H9 (cell line): ENCODE data around the gene ANKHD1. TPM values are rescaled to one million over a fixed set of nuclear protein-coding genes. Genes with fewer than 3 reads are reported as not detected.

Experiments
- DNase-seq: peaks from one replicate; pipeline ENCODE4 v3.0.0-alpha.2; 2017
- H2AFZ ChIP-seq: one replicate; pipeline ENCODE4 v1.6.1; 2013; ENCODE audit warnings: mild to moderate bottlenecking, low read length, control low read depth, moderate library complexity
- H2AK5ac ChIP-seq: 2 replicates; pipeline ENCODE4 v1.6.1; 2013; ENCODE audit warnings: low read length, control low read depth, mixed read lengths; ENCODE audit not compliant: insufficient read length
- H2BK120ac ChIP-seq: one replicate; pipeline ENCODE4 v1.6.1; 2013; ENCODE audit warnings: low read depth, mild to moderate bottlenecking, low read length, control low read depth, inconsistent platforms; ENCODE audit not compliant: poor library complexity, severe bottlenecking
- H2BK12ac ChIP-seq: 2 replicates; pipeline ENCODE4 v1.6.1; 2013; ENCODE audit warnings: low read length, control low read depth, mixed read lengths, low read depth; ENCODE audit not compliant: insufficient read length
- H2BK15ac ChIP-seq: 2 replicates; pipeline ENCODE4 v1.6.1; 2013; ENCODE audit warnings: low read depth, low read length, control low read depth
- H2BK20ac ChIP-seq: one replicate; pipeline ENCODE4 v1.6.1; 2013; ENCODE audit warnings: low read depth, mild to moderate bottlenecking, low read length, control low read depth, inconsistent platforms; ENCODE audit not compliant: poor library complexity, severe bottlenecking
- H2BK5ac ChIP-seq: 2 replicates; pipeline ENCODE4 v1.6.1; 2013; ENCODE audit warnings: low read length, control low read depth, mixed read lengths; ENCODE audit not compliant: insufficient read length
- H3K14ac ChIP-seq: 2 replicates; pipeline ENCODE4 v1.6.1; 2013; ENCODE audit warnings: low read length, control low read depth; ENCODE audit not compliant: insufficient read depth
- H3K18ac ChIP-seq: 2 replicates; pipeline ENCODE4 v1.6.1; 2013; ENCODE audit warnings: low read depth, mild to moderate bottlenecking, mixed read lengths, low read length, control low read depth; ENCODE audit not compliant: insufficient read length
- H3K23ac ChIP-seq: 2 replicates; pipeline ENCODE4 v1.6.1; 2013; ENCODE audit warnings: low read length, control low read depth, mixed read lengths, low read depth; ENCODE audit not compliant: insufficient read length
- H3K23me2 ChIP-seq: 2 replicates; pipeline ENCODE4 v1.6.1; 2013; ENCODE audit warnings: low read depth, mild to moderate bottlenecking, mixed read lengths, low read length, control low read depth; ENCODE audit not compliant: insufficient read length, poor library complexity, severe bottlenecking
- H3K27ac ChIP-seq: 2 replicates; pipeline ENCODE4 v1.5.1; 2013; ENCODE audit warnings: low read length, control low read depth, mixed read lengths, low read depth; ENCODE audit not compliant: insufficient read length
- H3K27me3 ChIP-seq: 2 replicates; pipeline ENCODE4 v1.6.1; 2013; ENCODE audit warnings: low read length, control low read depth, inconsistent platforms; ENCODE audit not compliant: insufficient read depth
- H3K4ac ChIP-seq: 2 replicates; pipeline ENCODE4 v1.6.1; 2013; ENCODE audit warnings: low read depth, mild to moderate bottlenecking, control low read depth, inconsistent platforms, low read length, moderate library complexity
- H3K4me1 ChIP-seq: 2 replicates; pipeline ENCODE4 v1.6.1; 2013; ENCODE audit warnings: low read length, control low read depth, inconsistent platforms; ENCODE audit not compliant: insufficient read depth
- H3K4me2 ChIP-seq: 2 replicates; pipeline ENCODE4 v1.6.1; 2013; ENCODE audit warnings: low read length, control low read depth, mixed read lengths; ENCODE audit not compliant: insufficient read length, insufficient read depth
- H3K56ac ChIP-seq: 2 replicates; pipeline ENCODE4 v1.6.1; 2013; ENCODE audit warnings: low read depth, mild to moderate bottlenecking, mixed read lengths, low read length, control low read depth; ENCODE audit not compliant: insufficient read length
- H3K79me1 ChIP-seq: 2 replicates; pipeline ENCODE4 v1.6.1; 2013; ENCODE audit warnings: low read depth, mild to moderate bottlenecking, moderate library complexity, low read length, control low read depth, inconsistent platforms; ENCODE audit not compliant: insufficient read depth, poor library complexity, severe bottlenecking
- H3K79me2 ChIP-seq: 2 replicates; pipeline ENCODE4 v1.6.1; 2013; ENCODE audit warnings: low read length, control low read depth, inconsistent platforms; ENCODE audit not compliant: insufficient read depth
- H3K9ac ChIP-seq: 2 replicates; pipeline ENCODE4 v1.6.1; 2013; ENCODE audit warnings: low read length, control low read depth, mixed read lengths; ENCODE audit not compliant: insufficient read length; ENCODE audit errors: extremely low read depth
- H3K9me3 ChIP-seq: one replicate; pipeline ENCODE4 v1.6.1; 2013; ENCODE audit warnings: low read depth, low read length, inconsistent platforms; ENCODE audit not compliant: control insufficient read depth
- H3T11ph ChIP-seq: one replicate; pipeline ENCODE4 v1.6.1; 2013; ENCODE audit warnings: mild to moderate bottlenecking, low read length, control low read depth, inconsistent platforms
- H4K20me1 ChIP-seq: one replicate; pipeline ENCODE4 v1.6.1; 2013; ENCODE audit not compliant: control insufficient read depth, insufficient read length, insufficient read depth
- H4K5ac ChIP-seq: 2 replicates; pipeline ENCODE4 v1.6.1; 2013; ENCODE audit warnings: low read depth, mild to moderate bottlenecking, mixed read lengths, low read length, control low read depth; ENCODE audit not compliant: insufficient read length
- H4K8ac ChIP-seq: replicated peaks from 2 replicates; pipeline ENCODE4 v1.6.1; 2013; ENCODE audit warnings: low read length, control low read depth, mixed read lengths, low read depth; ENCODE audit not compliant: insufficient read length
- H4K91ac ChIP-seq: 2 replicates; pipeline ENCODE4 v1.6.1; 2013; ENCODE audit warnings: low read depth, mild to moderate bottlenecking, moderate library complexity, mixed read lengths, low read length, control low read depth; ENCODE audit not compliant: insufficient read length
- H3K27ac Mint-ChIP-seq, 3 experiments: 2 replicates in 2 of 3; 3 replicates in 1 of 3; pipeline ENCODE4 v1.8.0; 2020 to 2021; ENCODE audit warnings: mixed read lengths in 3 of 3, mild to moderate bottlenecking in 1 of 3, moderate library complexity in 1 of 3
- H3K27me3 Mint-ChIP-seq: 2 replicates; pipeline ENCODE4 v1.8.0; 2021; ENCODE audit warnings: low read depth, mild to moderate bottlenecking, moderate library complexity, mixed read lengths
- H3K36me3 Mint-ChIP-seq, 3 experiments: 2 replicates in 2 of 3; 3 replicates in 1 of 3; pipeline ENCODE4 v1.8.0; 2020 to 2021; ENCODE audit warnings: low read depth in 3 of 3, mixed read lengths in 3 of 3; ENCODE audit not compliant: insufficient read depth in 1 of 3
- H3K4me1 Mint-ChIP-seq, 2 experiments: 2 replicates each; pipeline ENCODE4 v1.8.0; 2020; ENCODE audit warnings: mixed read lengths in 2 of 2
- H3K4me3 Mint-ChIP-seq, 2 experiments: 2 replicates in 1 of 2; 3 replicates in 1 of 2; pipeline ENCODE4 v1.8.0; 2020 to 2021; ENCODE audit warnings: mild to moderate bottlenecking in 2 of 2, mixed read lengths in 2 of 2, moderate library complexity in 1 of 2
- H3K9me3 Mint-ChIP-seq, 2 experiments: 2 replicates in 1 of 2; 3 replicates in 1 of 2; pipeline ENCODE4 v1.8.0; 2020; ENCODE audit warnings: mild to moderate bottlenecking in 2 of 2, mixed read lengths in 2 of 2, moderate library complexity in 1 of 2
- CTCF ChIP-seq: fragments of 200-600 bp; sonication (generic); conservative IDR thresholded peaks from 3 replicates; pipeline ENCODE4 v1.8.0; 2021; ENCODE audit warnings: antibody characterized with exemption, mild to moderate bottlenecking
- WGBS: extraction: QIAGEN DNeasy Blood & Tissue Kit; methylation state at CpG from one replicate; pipeline ENCODE4 v1.1.7; 2013; ENCODE audit warnings: missing lambda C conversion rate, low lambda C conversion rate, mixed read lengths; ENCODE audit not compliant: insufficient read length; ENCODE audit errors: extremely low coverage; 5-methylcytosine and 5-hydroxymethylcytosine counted together
- total RNA-seq: library from RNA; stranded (reverse); gene quantifications from 2 replicates; pipeline ENCODE4 v1.2.1, GENCODE V29; 2021

ANKHD1 gene
- total RNA-seq, 1 experiment from 2014 or later, result 105 TPM

DNA sequence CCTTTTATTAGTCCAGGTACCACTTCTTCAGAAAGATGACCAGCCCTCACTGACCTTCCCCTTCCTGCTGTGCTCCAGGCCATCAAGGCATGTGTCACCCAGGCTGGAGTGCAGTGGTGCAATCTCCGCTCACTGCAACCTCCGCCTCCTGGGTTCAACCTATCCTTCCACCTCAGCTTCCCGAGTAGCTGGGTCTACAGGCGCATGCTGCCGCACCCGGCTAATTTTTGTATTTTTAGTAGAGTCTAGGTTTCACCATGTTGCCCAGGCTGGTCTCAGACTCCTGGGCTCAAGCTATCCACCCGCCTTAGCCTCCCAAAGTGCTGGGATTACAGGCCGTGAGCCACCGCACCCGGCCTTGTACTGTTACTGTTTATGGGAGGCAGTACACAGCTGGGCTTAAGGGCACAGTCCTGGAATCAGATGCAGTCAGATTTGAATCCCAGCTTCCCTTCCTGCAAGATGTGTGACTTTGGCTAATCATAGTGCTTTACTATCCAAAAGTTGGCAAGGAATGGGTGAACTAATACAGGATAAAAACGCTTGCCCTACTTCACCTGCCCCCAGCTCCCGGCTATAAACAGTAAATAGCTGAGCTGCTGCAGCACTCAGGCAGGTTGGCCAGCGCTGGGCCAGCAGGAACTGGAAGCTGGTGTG, 145.3 kb downstream of the ANKHD1 start:
- Histone ChIP-seq H2BK5ac (no peak overlapping the region), H4K5ac (no peak overlapping the region), H2BK120ac (no peak overlapping the region), H4K91ac (no peak overlapping the region), H3K18ac (no peak overlapping the region), H2BK15ac (no peak overlapping the region), H3K23ac (no peak overlapping the region), H2AK5ac (no peak overlapping the region), H4K8ac (no peak overlapping the region), H3K4ac (no peak overlapping the region), H2BK20ac (no peak overlapping the region), H3K27ac (peak overlapping the region; percentile 19), H3K4me2 (peak overlapping the region; percentile 81), H3K79me1 (no peaks in the 10 kb centered on the region), H3K14ac (no peak overlapping the region), H3K4me1 (0 out of 2 replicates have a peak, but pooled peaks cover 7% of the 10 kb centered on the region), H4K20me1 (no peaks in the 10 kb centered on the region), H3K27me3 (no peaks in the 10 kb centered on the region), H3K9ac (no peak overlapping the region), H3K79me2 (no peaks in the 10 kb centered on the region), H2AFZ (no peak overlapping the region), H3T11ph (no peak overlapping the region), H3K23me2 (peaks cover 7% of the 10 kb centered on the region), H2BK12ac (no peak overlapping the region), H3K56ac (no peak overlapping the region), H3K9me3 (no peaks in the 10 kb centered on the region)
- no CpG with 5 or more reads among the region's 13 CpGs for WGBS
- no peak for TF ChIP-seq CTCF
- H3K4me1 Mint-ChIP-seq, result peaks cover 23 to 26% of the 10 kb centered on the region in 2 experiments
- DNase-seq, result no peak
- no peaks in the 10 kb centered on the region for H3K9me3 Mint-ChIP-seq
- peaks cover 19 to 67% (median 42%) of the 10 kb centered on the region in 3 experiments; a peak in 6 of 7 replicates for H3K36me3 Mint-ChIP-seq
- peak overlapping the region; percentile 73 to 79 for H3K4me3 Mint-ChIP-seq
- H3K27me3 Mint-ChIP-seq, result no peaks in the 10 kb centered on the region
- H3K27ac Mint-ChIP-seq, result peak overlapping the region; percentile 64 to 99 (median 95); a peak in 4 of 7 replicates
